HEK293 (cell line): Measurements from ENCODE around the gene NEIL3.

Experiments
- CTCF ChIA-PET: fragments of 350-600 bp; formaldehyde crosslinking; extraction: SDS; loops from one replicate; lab custom pipeline; 2021; ENCODE audit warnings: antibody characterized with exemption; lab: Yijun Ruan, JAX
- POLR2A ChIA-PET: fragments of 300-600 bp; formaldehyde crosslinking; extraction: SDS; loops from one replicate; lab custom pipeline; 2020; ENCODE audit warnings: antibody characterized with exemption, inconsistent platforms; lab: Yijun Ruan, JAX
- H3K27ac ChIP-seq: fragments of 200-500 bp; sonication (Bioruptor generic); 2 replicates; pipeline ENCODE4 v1.5.1; 2014; ENCODE audit warnings: low read depth, low read length, control low read depth, inconsistent platforms; ENCODE audit errors: extremely low read depth
- H3K36me3 ChIP-seq, 2 experiments: fragments of 200-500 bp in 1 of 2; sonication (Bioruptor generic) in 1 of 2; 1 replicate in 1 of 2; 2 replicates in 1 of 2; pipeline ENCODE4 v1.5.1; 2014 to 2017; ENCODE audit warnings: inconsistent platforms in 2 of 2, low read length in 2 of 2; ENCODE audit not compliant: control insufficient read depth in 2 of 2, insufficient read depth in 1 of 2
- H3K4me1 ChIP-seq: fragments of 200-500 bp; sonication (Bioruptor generic); 2 replicates; pipeline ENCODE4 v1.5.1; 2014; ENCODE audit warnings: mild to moderate bottlenecking, low read length, inconsistent platforms; ENCODE audit not compliant: control insufficient read depth, insufficient read depth
- H3K4me3 ChIP-seq: 2 replicates; pipeline ENCODE4 v1.5.1; 2011; ENCODE audit warnings: low read depth, mild to moderate bottlenecking, control low read depth, low read length, moderate library complexity
- H3K9me3 ChIP-seq: fragments of 200-500 bp; sonication (Bioruptor generic); 2 replicates; pipeline ENCODE4 v1.5.1; 2014; ENCODE audit warnings: low read depth, low read length, inconsistent platforms; ENCODE audit not compliant: control insufficient read depth, insufficient read depth
- BCL11A ChIP-seq: fragments of 450-650 bp; formaldehyde crosslinking; IDR thresholded peaks from 2 replicates; pipeline ENCODE4 v1.5.1; 2016; ENCODE audit warnings: low read depth, missing biosample characterization, missing genetic modification characterization
- EGR2 ChIP-seq: fragments of 450-650 bp; formaldehyde crosslinking; IDR thresholded peaks from 2 replicates; pipeline ENCODE4 v1.5.1; 2016; ENCODE audit warnings: low read depth, missing biosample characterization, missing genetic modification characterization
- GFI1B ChIP-seq: fragments of 450-650 bp; formaldehyde crosslinking; IDR thresholded peaks from 2 replicates; pipeline ENCODE4 v1.5.1; 2016; ENCODE audit warnings: missing biosample characterization, missing genetic modification characterization
- PBX3 ChIP-seq: sonication (generic); formaldehyde crosslinking; IDR thresholded peaks from 2 replicates; pipeline ENCODE4 v1.8.1; 2022; ENCODE audit warnings: mild to moderate bottlenecking, moderate library complexity, missing genetic modification reagents
- TCF7L2 ChIP-seq: IDR thresholded peaks from 2 replicates; pipeline ENCODE4 v1.6.1; 2011; ENCODE audit warnings: low read depth, mild to moderate bottlenecking, inconsistent platforms, low read length, moderate library complexity, borderline replicate concordance
- ZBTB49 ChIP-seq: fragments of 450-650 bp; formaldehyde crosslinking; IDR thresholded peaks from 2 replicates; pipeline ENCODE4 v1.5.1; 2016; ENCODE audit warnings: missing biosample characterization, missing genetic modification characterization, low read depth
- ZBTB7A ChIP-seq: fragments of 450-650 bp; formaldehyde crosslinking; IDR thresholded peaks from 2 replicates; pipeline ENCODE4 v1.5.1; 2016; ENCODE audit warnings: low read depth, missing biosample characterization, missing genetic modification characterization
- ZBTB8A ChIP-seq: fragments of 450-650 bp; formaldehyde crosslinking; IDR thresholded peaks from 2 replicates; pipeline ENCODE4 v1.5.1; 2016; ENCODE audit warnings: missing biosample characterization, missing genetic modification characterization
- ZNF146 ChIP-seq: fragments of 450-650 bp; formaldehyde crosslinking; IDR thresholded peaks from 2 replicates; pipeline ENCODE4 v1.5.1; 2016; ENCODE audit warnings: missing biosample characterization, missing genetic modification characterization
- ZNF175 ChIP-seq: fragments of 450-650 bp; formaldehyde crosslinking; IDR thresholded peaks from 2 replicates; pipeline ENCODE4 v1.5.1; 2016; ENCODE audit warnings: missing biosample characterization, missing genetic modification characterization
- ZNF18 ChIP-seq: fragments of 450-650 bp; formaldehyde crosslinking; IDR thresholded peaks from 2 replicates; pipeline ENCODE4 v1.5.1; 2016; ENCODE audit warnings: missing biosample characterization, missing genetic modification characterization
- ZNF248 ChIP-seq: fragments of 450-650 bp; formaldehyde crosslinking; IDR thresholded peaks from 2 replicates; pipeline ENCODE4 v1.5.1; 2017; ENCODE audit warnings: missing biosample characterization, missing genetic modification characterization
- ZNF26 ChIP-seq: fragments of 450-650 bp; formaldehyde crosslinking; IDR thresholded peaks from 2 replicates; pipeline ENCODE4 v1.5.1; 2016; ENCODE audit warnings: missing biosample characterization, missing genetic modification characterization
- ZNF274 ChIP-seq, 2 experiments: fragments of 200-500 bp in 1 of 2; fragments of 450-650 bp in 1 of 2; sonication (Bioruptor generic) in 1 of 2; formaldehyde crosslinking in 1 of 2; IDR thresholded peaks; 2 replicates each; pipeline versions ENCODE4 v1.5.1 to v1.6.1; 2014 to 2016; ENCODE audit warnings: borderline replicate concordance in 1 of 2, inconsistent platforms in 1 of 2, low read length in 1 of 2, missing biosample characterization in 1 of 2, missing genetic modification characterization in 1 of 2
- ZNF362 ChIP-seq: fragments of 450-650 bp; formaldehyde crosslinking; IDR thresholded peaks from 2 replicates; pipeline ENCODE4 v1.5.1; 2016; ENCODE audit warnings: missing biosample characterization, missing genetic modification characterization
- ZNF404 ChIP-seq: fragments of 450-650 bp; formaldehyde crosslinking; IDR thresholded peaks from 2 replicates; pipeline ENCODE4 v1.5.1; 2017; ENCODE audit warnings: missing biosample characterization, missing genetic modification characterization
- ZNF510 ChIP-seq: fragments of 450-650 bp; formaldehyde crosslinking; IDR thresholded peaks from 2 replicates; pipeline ENCODE4 v1.5.1; 2018; ENCODE audit warnings: mild to moderate bottlenecking, missing genetic modification characterization, missing biosample characterization; ENCODE audit not compliant: insufficient replicate concordance
- ZNF518A ChIP-seq: fragments of 450-650 bp; formaldehyde crosslinking; conservative IDR thresholded peaks from 2 replicates; pipeline ENCODE4 v1.5.1; 2016; ENCODE audit warnings: low read depth, missing biosample characterization, missing genetic modification characterization
- ZNF544 ChIP-seq: fragments of 450-650 bp; formaldehyde crosslinking; IDR thresholded peaks from 2 replicates; pipeline ENCODE4 v1.5.0; 2017; ENCODE audit warnings: missing biosample characterization, missing genetic modification characterization
- ZNF626 ChIP-seq: fragments of 450-650 bp; sonication (Bioruptor Pico); formaldehyde crosslinking; IDR thresholded peaks from 2 replicates; pipeline ENCODE4 v1.5.1; 2018; ENCODE audit warnings: missing biosample characterization, missing genetic modification characterization, inconsistent platforms
- ZNF768 ChIP-seq: fragments of 450-650 bp; formaldehyde crosslinking; IDR thresholded peaks from 2 replicates; pipeline ENCODE4 v1.5.1; 2018; ENCODE audit warnings: missing biosample characterization, mild to moderate bottlenecking, missing genetic modification characterization
- ZSCAN4 ChIP-seq: fragments of 450-650 bp; formaldehyde crosslinking; IDR thresholded peaks from 2 replicates; pipeline ENCODE4 v1.5.1; 2017; ENCODE audit warnings: missing biosample characterization, missing genetic modification characterization

Gene NEIL3

GRCh38 chr4:177408023-177408422 is 98.3 kb downstream of the NEIL3 start:
- Histone ChIP-seq H3K9me3 (no peaks in the 10 kb centered on the region), H3K4me1 (no peaks in the 10 kb centered on the region), H3K36me3 (no peaks in the 10 kb centered on the region), H3K27ac (no peak overlapping the region), H3K4me3 (no peak overlapping the region)
- TF ChIP-seq ZNF18 (tag by site-specific recombination) (no peak), ZBTB49 (tag by site-specific recombination) (no peak), ZNF544 (tag by site-specific recombination) (no peak), TCF7L2 (no peak), PBX3 (CRISPR knock-in tag) (no peak), ZNF362 (no peak), ZNF510 (no peak), ZNF274 (IDR thresholded peaks at IDR 0.05; ENCODE audit: low read length) (no peak), ZNF274 (tag by site-specific recombination; IDR thresholded peaks at IDR 0.05; ENCODE audit: borderline replicate concordance) (no peak), ZNF768 (tag by site-specific recombination) (no peak), ZNF404 (tag by site-specific recombination) (no peak), ZNF248 (tag by site-specific recombination) (no peak), ZBTB7A (tag by site-specific recombination) (no peak), ZNF175 (no peak), GFI1B (tag by site-specific recombination) (no peak), ZBTB8A (tag by site-specific recombination) (no peak), BCL11A (tag by site-specific recombination) (no peak), EGR2 (tag by site-specific recombination) (no peak), ZNF26 (no peak)
- ChIA-PET CTCF (no interaction called here), POLR2A (no interaction called here)

GRCh38 chr4:177410566-177410965 is 100.9 kb downstream of the NEIL3 start:
- TF ChIP-seq ZNF518A (tag by site-specific recombination) (no peak), ZNF146 (tag by site-specific recombination) (no peak), ZNF626 (no peak), ZSCAN4 (tag by site-specific recombination) (no peak)
- Histone ChIP-seq H3K4me3 (no peak overlapping the region), H3K36me3 (no peaks in the 10 kb centered on the region), H3K9me3 (no peaks in the 10 kb centered on the region), H3K4me1 (no peaks in the 10 kb centered on the region), H3K27ac (no peak overlapping the region)
- POLR2A ChIA-PET, result no interaction called here
- CTCF ChIA-PET, result no interaction called here
